ENCODE data around the gene TSEN34.
A peak's percentile ranks its signal among the peaks of the same experiment; 100 is the strongest.

The TSEN34 gene

GRCh38 chr19:54160854-54161253 is 30.3 kb upstream of the TSEN34 start:
- H3F3A ChIP-seq (ENCODE audit: control insufficient read depth, insufficient read depth) = peaks cover 3% of the 10 kb centered on the region; the same call in 1 of the 2 replicates
- no peaks in the 10 kb centered on the region for H3K27me3 ChIP-seq (ENCODE audit: control insufficient read depth, low read length)
- peaks cover 34% of the 10 kb centered on the region for H3K4me1 ChIP-seq (ENCODE audit: control insufficient read depth, low read length)
- H3K4me3 ChIP-seq (ENCODE audit: low read length) = peak overlapping the region; percentile 98
- peak overlapping the region; percentile 93 for H3K4me2 ChIP-seq (ENCODE audit: low read length)
- peaks cover 28% of the 10 kb centered on the region for H3K79me2 ChIP-seq (ENCODE audit: control insufficient read depth, low read length)
- H3K36me3 ChIP-seq (ENCODE audit: control insufficient read depth, low read length) = peaks cover 18% of the 10 kb centered on the region
- H3K9me2 ChIP-seq (replicated peaks; ENCODE audit: control insufficient read depth, low read length) = no peaks in the 10 kb centered on the region
- peaks cover 5% of the 10 kb centered on the region for H4K20me1 ChIP-seq (ENCODE audit: control insufficient read depth, insufficient read depth, low read depth, low read length)
- no peak overlapping the region for H3K27ac ChIP-seq (ENCODE audit: low read depth, low read length)
- TF ChIP-seq EZH2phosphoT487 (IDR thresholded peaks at IDR 0.05; ENCODE audit: borderline replicate concordance, low read length) = no peak
- no peak for TF ChIP-seq CTCF (IDR thresholded peaks at IDR 0.05; ENCODE audit: low read depth, low read length, poor library complexity, severe bottlenecking)
- no peaks in the 10 kb centered on the region for H3K9me3 ChIP-seq (ENCODE audit: control insufficient read depth, insufficient read depth, low read length)

- peak overlapping the region; percentile 93 for H3K4me2 ChIP-seq (ENCODE audit: low read length)
- H3K36me3 ChIP-seq (ENCODE audit: control insufficient read depth, low read length) = peaks cover 5% of the 10 kb centered on the region
- no peaks in the 10 kb centered on the region for H3K27me3 ChIP-seq (ENCODE audit: control insufficient read depth, low read length)
- H3K4me1 ChIP-seq (ENCODE audit: control insufficient read depth, low read length) = peaks cover 34% of the 10 kb centered on the region
- no peak for TF ChIP-seq EZH2phosphoT487 (IDR thresholded peaks at IDR 0.05; ENCODE audit: borderline replicate concordance, low read length)
- TF ChIP-seq CTCF (IDR thresholded peaks at IDR 0.05; ENCODE audit: low read depth, low read length, poor library complexity, severe bottlenecking) = no peak
- H3K27ac ChIP-seq (ENCODE audit: low read depth, low read length) = no peak overlapping the region
- peaks cover 3% of the 10 kb centered on the region; the same call in 1 of the 2 replicates for H3F3A ChIP-seq (ENCODE audit: control insufficient read depth, insufficient read depth)
- peak overlapping the region; percentile 56 for H3K4me3 ChIP-seq (ENCODE audit: low read length)
- H3K79me2 ChIP-seq (ENCODE audit: control insufficient read depth, low read length) = peaks cover 28% of the 10 kb centered on the region
- H4K20me1 ChIP-seq (ENCODE audit: control insufficient read depth, insufficient read depth, low read depth, low read length) = peaks cover 5% of the 10 kb centered on the region
- H3K9me2 ChIP-seq (replicated peaks; ENCODE audit: control insufficient read depth, low read length) = no peaks in the 10 kb centered on the region
- no peaks in the 10 kb centered on the region for H3K9me3 ChIP-seq (ENCODE audit: control insufficient read depth, insufficient read depth, low read length)
These were observed 28.8 kb upstream of the TSEN34 start for GRCh38 chr19:54162241-54162805.

- no peaks in the 10 kb centered on the region for H3K27me3 ChIP-seq (ENCODE audit: control insufficient read depth, low read length)
- peaks cover 34% of the 10 kb centered on the region for H3K4me1 ChIP-seq (ENCODE audit: control insufficient read depth, low read length)
- H3K4me2 ChIP-seq (ENCODE audit: low read length) = peak overlapping the region; percentile 58
- peaks cover 4% of the 10 kb centered on the region for H3K36me3 ChIP-seq (ENCODE audit: control insufficient read depth, low read length)
- H3K9me2 ChIP-seq (replicated peaks; ENCODE audit: control insufficient read depth, low read length) = no peaks in the 10 kb centered on the region
- H3K4me3 ChIP-seq (ENCODE audit: low read length) = peak overlapping the region; percentile 56; the same call in 1 of the 2 replicates
- no peak for TF ChIP-seq CTCF (IDR thresholded peaks at IDR 0.05; ENCODE audit: low read depth, low read length, poor library complexity, severe bottlenecking)
- no peak for TF ChIP-seq EZH2phosphoT487 (IDR thresholded peaks at IDR 0.05; ENCODE audit: borderline replicate concordance, low read length)
- H3K27ac ChIP-seq (ENCODE audit: low read depth, low read length) = no peak overlapping the region
- H3K9me3 ChIP-seq (ENCODE audit: control insufficient read depth, insufficient read depth, low read length) = no peaks in the 10 kb centered on the region
- H3K79me2 ChIP-seq (ENCODE audit: control insufficient read depth, low read length) = peaks cover 28% of the 10 kb centered on the region
- peaks cover 3% of the 10 kb centered on the region; the same call in 1 of the 2 replicates for H3F3A ChIP-seq (ENCODE audit: control insufficient read depth, insufficient read depth)
- H4K20me1 ChIP-seq (ENCODE audit: control insufficient read depth, insufficient read depth, low read depth, low read length) = peaks cover 5% of the 10 kb centered on the region
These were observed 28.2 kb upstream of the TSEN34 start for GRCh38 chr19:54162884-54163283.
